Measurements from ENCODE around the gene FLT1. TPM values are rescaled to one million over a fixed set of nuclear protein-coding genes. Genes with fewer than 3 reads are reported as not detected.

The FLT1 gene
- total RNA-seq, 1 donor from 2014 or later, result 46.0 TPM

- no peaks in the 10 kb centered on the region for H3K9me3 ChIP-seq
- H3K27ac ChIP-seq, result no peak overlapping the region
- intact Hi-C loops (cut with DNase I), result no loop called here
- H3K36me3 ChIP-seq, result no peaks in the 10 kb centered on the region
- H3K4me1 ChIP-seq, result no peaks in the 10 kb centered on the region
- H3K4me3 ChIP-seq, result no peak overlapping the region
- no peaks in the 10 kb centered on the region for H3K27me3 ChIP-seq
- no peak for TF ChIP-seq CTCF (IDR thresholded peaks at IDR 0.05)
- DNase-seq (ENCODE audit: low spot score in 2 of 2), result no peak
These were observed 24.6 kb downstream of the FLT1 start for GRCh38 chr13:28470296-28470695.

- Histone ChIP-seq H3K36me3 (no peaks in the 10 kb centered on the region), H3K4me1 (no peaks in the 10 kb centered on the region), H3K27ac (no peak overlapping the region), H3K4me3 (no peak overlapping the region), H3K9me3 (no peaks in the 10 kb centered on the region), H3K27me3 (no peaks in the 10 kb centered on the region)
- intact Hi-C loops (cut with DNase I), result no loop called here
- DNase-seq (ENCODE audit: low spot score in 2 of 2), result no peak
- TF ChIP-seq CTCF (IDR thresholded peaks at IDR 0.05), result no peak
These were observed 25.6 kb downstream of the FLT1 start for GRCh38 chr13:28469316-28469715.

GRCh38 chr13:28468023-28468915, 26.7 kb downstream of the FLT1 start:
- no peaks in the 10 kb centered on the region for H3K27me3 ChIP-seq
- no peaks in the 10 kb centered on the region for H3K4me1 ChIP-seq
- no peak for DNase-seq (ENCODE audit: low spot score in 2 of 2)
- no peak overlapping the region for H3K4me3 ChIP-seq
- TF ChIP-seq CTCF (IDR thresholded peaks at IDR 0.05), result no peak
- no peak overlapping the region for H3K27ac ChIP-seq
- intact Hi-C loops (cut with DNase I), result no loop called here
- H3K9me3 ChIP-seq, result no peaks in the 10 kb centered on the region
- no peaks in the 10 kb centered on the region for H3K36me3 ChIP-seq

- H3K4me1 ChIP-seq, result no peaks in the 10 kb centered on the region
These were observed 27.9 kb downstream of the FLT1 start for GRCh38 chr13:28467034-28467433.

GRCh38 chr13:28466151-28466550, 28.8 kb downstream of the FLT1 start:
- no peak for TF ChIP-seq CTCF (IDR thresholded peaks at IDR 0.05)
- Histone ChIP-seq H3K27me3 (no peaks in the 10 kb centered on the region), H3K4me1 (no peaks in the 10 kb centered on the region), H3K4me3 (no peak overlapping the region), H3K27ac (no peak overlapping the region), H3K36me3 (no peaks in the 10 kb centered on the region), H3K9me3 (no peaks in the 10 kb centered on the region)
- intact Hi-C loops (cut with DNase I), result no loop called here
- DNase-seq (ENCODE audit: low spot score in 2 of 2), result no peak

More at GRCh38 chr13:28467034-28467433, 27.9 kb downstream of the FLT1 start:
- TF ChIP-seq CTCF (IDR thresholded peaks at IDR 0.05), result no peak
- intact Hi-C loops (cut with DNase I), result no loop called here
- Histone ChIP-seq H3K27ac (no peak overlapping the region), H3K36me3 (no peaks in the 10 kb centered on the region), H3K4me3 (no peak overlapping the region), H3K9me3 (no peaks in the 10 kb centered on the region), H3K27me3 (no peaks in the 10 kb centered on the region)
- no peak for DNase-seq (ENCODE audit: low spot score in 2 of 2)

Measured in ascending aorta (tissue), 2 donors.